HG02852 (cell line): ENCODE measurements around the gene TAS2R1.

ENCODE experiments used
- ATAC-seq: cut with Tn5 transposase; IDR thresholded peaks from one replicate; pipeline ENCODE4 v1.9.1; 2021; ENCODE audit warnings: mild to moderate bottlenecking, moderate library complexity; ENCODE audit not compliant: unreplicated experiment

The TAS2R1 gene

GRCh38 chr5:9589049-9589835 is 40.9 kb downstream of the TAS2R1 start:
- ATAC-seq: no peak

DNA sequence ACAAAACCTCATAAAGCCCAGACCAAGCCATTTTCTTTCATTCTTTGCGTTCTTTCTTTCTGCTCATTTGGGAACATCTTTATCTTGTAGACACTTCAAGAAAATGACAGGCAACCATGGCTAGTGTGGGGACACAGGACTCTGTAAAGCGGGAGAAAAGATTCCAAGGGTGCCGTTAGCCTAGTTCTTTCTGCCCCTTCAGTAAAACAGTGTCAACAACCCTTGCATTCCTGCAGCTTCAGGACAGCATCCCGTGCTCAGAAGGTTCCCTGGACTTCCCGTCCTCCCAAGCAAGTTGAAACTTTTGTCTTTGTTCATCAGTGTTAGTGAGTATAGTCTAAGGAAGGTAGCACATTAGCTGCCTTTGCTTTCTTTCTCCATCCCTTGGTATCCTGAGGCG is 41.9 kb downstream of the TAS2R1 start:
- no peak for ATAC-seq

- no peak for ATAC-seq
Measured at GRCh38 chr5:9587135-9587534, 43.0 kb downstream of the TAS2R1 start.

- no peak for ATAC-seq
Measured at GRCh38 chr5:9582406-9582805, 47.7 kb downstream of the TAS2R1 start.
